ENCODE data around the gene KCNQ1.

The KCNQ1 gene

DNA sequence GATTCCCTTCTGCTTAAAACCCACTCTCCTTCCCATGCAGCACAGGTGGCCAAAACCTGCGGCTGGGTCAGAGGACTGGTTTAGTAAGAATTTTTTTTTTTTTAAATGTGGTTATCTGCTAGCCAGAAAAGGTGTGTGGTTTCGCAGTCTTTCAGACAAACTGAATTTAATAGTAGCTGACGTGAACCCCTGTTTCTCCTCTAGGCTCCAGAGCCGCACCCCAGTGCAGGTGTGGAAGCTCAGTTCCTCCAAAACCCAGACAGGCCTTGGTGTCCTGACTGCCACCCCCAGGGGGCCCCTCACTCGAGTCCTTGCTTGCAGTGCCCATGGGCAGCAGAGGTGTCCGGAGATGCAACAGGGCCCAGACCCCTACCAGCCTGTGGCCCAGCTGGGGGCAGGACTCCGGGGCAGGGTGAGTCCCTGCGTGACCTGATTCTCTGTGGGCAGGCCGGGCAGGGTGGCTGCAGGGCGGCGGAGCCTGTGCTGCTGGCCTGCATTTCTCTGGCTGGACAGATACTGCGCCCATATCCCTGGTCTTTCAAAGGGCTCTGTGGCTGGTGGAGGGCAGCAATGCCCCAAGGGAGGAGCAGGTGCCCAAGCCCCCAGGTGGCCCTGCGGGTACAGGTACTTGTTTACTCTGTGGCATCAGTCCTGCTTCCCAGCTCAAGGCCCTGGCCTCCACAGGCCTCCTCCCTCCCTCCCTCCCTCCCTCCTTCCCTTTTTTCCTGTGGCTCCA, 15.2 kb downstream of the KCNQ1 start:
- no peak for DNase-seq (ENCODE audit: low read depth)

DNA sequence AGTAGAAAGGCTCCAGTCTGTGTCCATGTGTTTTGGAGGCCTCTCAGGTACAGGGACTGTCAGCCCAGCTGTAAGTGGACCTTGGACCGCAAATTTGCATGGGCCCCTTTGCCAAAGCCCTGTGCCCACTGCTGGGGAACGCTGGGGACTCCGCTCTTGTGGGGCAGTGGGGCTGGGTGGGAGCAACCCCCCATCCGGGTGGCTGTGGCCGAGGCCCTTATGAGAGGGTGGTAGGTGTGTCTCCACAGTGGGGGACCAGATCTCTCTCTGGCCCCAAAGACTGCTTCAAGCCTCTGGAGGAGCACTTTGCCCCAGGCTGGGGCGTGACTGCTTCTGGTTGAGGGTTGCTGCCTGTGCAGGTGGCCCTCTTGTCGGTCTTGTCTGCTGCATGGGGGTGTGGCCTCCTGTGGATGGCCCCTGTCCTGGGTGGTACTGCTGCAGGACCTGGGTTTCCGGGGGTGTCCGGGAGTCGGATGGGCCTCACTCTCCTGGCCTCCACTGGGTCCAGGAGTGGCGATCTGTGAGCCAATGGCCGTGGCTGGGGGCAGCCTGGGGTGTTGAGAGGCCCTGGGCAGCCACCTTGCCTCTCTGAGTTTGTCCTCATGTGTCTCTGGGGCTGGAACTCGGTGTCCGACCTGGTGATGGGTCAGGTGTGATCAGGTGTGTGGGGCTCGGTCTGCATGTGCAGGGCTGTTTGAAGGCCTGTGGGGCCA, 15.9 kb downstream of the KCNQ1 start:
- DNase-seq (ENCODE audit: low read depth) = no peak

DNA sequence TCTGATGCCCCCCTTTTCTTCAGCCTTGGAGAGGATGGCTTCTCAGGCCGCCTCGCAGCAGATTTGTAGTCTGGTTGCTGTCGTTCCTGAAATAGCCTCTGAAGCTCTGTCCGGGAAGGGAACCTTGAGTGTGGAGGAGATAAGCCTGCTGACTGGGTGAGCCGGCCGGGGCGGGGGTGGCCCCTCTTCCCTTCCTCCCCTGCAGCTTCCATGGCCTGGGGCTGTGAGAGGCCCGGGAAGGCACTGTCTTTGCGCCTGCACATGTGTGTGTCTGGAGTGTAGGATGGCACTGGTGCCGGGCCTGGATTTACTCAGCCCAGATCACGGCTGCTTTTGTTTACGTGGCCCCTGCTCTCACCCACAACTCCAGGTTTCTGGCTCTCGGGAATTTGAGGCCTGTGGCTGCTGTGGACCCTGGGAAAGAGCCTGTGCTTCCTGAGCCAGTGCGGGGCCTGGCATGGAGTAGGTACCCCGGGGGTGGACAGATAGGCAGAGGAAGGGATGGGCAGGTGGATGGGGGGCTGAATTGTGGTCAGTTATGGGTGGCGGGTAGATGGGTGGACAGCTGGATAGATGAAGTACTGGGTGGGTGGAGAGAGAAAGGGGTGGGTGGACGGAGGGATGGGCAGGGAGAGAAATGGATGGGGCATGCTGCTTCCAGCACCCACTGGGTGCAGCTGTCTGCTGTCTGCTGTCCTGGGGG, 16.6 kb downstream of the KCNQ1 start:
- DNase-seq (ENCODE audit: low read depth) = no peak

DNA sequence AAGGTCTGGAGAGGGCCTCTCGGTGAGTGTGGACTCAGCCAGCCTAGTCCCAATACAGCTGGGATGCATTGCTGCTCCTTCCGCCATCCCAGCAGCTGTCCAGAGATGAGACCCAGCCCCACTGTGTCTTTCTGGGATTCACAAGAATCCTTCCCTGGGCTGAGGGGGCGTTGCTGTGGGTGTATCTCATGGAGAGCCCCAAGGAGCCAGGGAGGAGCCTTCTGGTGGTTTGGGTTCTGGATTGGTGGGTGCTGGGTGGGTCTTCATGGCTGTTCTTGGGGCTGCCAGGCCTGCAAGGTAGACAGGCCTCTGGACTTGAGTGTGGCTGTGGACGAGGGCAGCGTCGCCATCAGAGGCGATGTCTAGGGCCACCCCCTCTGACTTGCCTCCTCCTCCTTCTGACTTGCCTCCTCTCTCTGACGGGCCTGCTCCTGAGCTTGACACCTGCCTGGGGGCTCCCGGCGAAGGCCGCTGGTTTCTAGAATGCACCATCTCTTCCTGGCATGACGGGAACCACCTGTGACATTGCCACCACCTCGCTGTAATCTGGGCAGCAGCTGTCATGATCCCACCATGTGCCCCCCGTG, 17.2 kb downstream of the KCNQ1 start:
- DNase-seq (ENCODE audit: low read depth) = no peak

DNA sequence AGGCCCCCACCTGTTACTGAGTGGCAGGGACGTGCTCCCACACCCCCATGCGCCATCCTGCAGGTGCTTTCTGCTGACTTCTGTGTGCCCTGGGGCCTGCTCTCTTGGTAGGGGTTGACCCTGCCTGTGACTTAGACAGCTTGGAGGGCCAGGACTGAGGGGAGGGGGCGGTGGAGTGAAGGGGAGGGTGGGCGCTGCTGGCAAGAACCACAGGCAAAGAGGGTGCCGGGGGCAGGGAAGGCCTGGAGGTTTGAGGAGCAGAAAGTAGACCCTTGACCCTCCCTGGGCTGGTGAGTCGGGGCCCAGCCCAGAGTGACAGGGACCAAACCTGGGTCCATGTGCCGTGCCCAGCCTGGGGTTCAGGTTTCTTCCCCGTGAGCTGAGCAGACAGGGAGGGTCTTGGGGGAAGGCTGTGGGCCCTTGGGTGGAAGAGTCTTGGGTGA, 17.8 kb downstream of the KCNQ1 start:
- no peak for DNase-seq (ENCODE audit: low read depth)

DNA sequence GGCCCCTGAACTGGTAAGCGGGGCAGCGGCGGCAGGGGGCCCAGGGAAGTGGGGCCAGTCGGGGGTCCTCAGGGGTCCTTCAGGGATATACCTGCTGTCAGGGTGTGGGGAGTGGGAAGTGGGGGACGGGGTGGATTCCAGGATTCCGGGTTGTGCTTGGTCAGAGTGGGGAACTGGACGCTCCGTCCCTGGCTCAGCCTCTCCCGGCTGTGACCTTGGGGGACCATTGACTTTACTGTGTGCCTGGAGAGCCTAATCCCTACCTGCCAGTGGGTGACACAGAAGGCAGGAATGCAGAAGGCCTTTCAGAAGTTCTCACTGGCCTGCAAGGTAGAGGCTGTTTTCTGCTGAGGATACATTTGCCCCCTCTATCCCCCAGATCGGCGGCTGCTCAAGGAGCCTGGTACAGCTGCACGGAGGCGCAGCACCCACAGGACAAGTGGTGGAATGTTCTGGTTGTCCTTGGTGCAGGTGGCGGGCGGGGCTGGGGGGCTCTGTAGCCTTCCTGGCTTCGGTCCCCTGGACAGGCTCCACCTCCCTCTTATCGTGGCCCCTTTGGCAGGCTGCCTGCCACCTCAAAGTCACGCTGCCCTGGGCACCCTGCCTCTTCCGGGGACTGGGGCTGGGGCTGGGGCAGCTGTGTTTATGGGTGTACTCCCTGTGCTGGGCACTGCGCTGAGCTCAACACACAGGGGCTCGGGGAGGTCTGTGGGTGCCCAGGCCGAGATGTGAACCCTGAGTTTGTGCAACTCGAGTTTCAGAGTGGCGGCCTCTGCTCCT, 18.4 kb downstream of the KCNQ1 start:
- DNase-seq (ENCODE audit: low read depth) = no peak

DNA sequence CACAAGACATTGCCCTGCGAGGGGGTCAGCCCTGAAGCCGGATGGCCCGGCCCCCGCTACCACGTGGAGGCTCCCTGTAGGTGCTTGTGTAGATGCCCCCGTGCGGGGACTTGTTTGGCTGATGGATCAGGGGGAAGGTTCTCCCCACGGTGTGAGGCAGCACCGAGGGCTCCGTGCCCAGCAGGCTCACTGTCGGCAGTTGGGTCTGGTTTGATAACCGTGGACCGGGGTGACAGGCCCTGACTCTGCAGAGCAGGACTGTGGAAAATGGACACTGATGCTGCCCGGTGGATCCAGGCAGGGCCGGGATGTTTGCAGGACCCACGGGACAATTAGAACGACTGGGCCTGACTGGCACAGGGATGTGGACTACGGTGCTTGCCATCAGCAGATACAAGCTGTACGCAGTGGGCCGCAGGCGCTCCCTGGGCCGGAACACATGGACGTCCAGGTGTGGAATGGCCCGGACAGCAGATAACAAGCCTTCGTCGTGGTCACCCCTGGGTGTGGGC, 19.0 kb downstream of the KCNQ1 start:
- no peak for DNase-seq (ENCODE audit: low read depth)

DNA sequence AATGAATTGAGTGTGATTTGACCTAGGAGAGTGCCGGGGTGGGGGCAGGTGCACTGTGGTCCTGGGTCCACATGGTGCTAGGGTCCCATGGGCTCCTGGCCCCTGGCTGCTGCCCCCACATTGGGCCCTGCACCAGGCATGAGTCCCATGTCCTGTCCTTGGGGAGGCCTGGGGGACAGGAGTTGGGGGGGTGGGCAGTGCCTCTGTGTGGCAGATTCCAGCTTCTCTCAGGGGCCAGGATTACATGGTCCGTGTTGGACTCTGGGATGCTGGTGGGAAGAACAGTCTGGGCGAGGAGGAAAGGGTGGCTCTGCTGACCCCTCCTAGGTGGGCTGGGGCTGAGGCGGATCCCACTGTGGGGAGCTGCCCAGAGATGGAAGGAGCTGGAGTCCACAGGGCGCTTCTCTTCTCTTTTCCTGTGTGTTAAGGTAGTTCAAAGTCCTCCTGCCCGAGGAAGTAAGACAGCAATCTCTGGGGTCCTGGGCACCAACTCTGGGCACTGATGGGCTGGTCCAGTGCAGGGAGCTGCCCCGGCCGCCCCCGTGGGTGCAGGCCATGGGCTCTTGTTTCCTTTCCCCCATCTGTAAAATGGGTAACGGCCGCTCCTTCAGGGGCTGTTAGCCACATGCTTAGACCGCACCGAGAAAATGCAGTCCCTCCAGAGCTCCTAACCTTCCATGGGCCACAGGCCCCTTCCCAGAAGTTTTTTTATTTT, 19.8 kb downstream of the KCNQ1 start:
- DNase-seq (ENCODE audit: low read depth) = no peak

DNA sequence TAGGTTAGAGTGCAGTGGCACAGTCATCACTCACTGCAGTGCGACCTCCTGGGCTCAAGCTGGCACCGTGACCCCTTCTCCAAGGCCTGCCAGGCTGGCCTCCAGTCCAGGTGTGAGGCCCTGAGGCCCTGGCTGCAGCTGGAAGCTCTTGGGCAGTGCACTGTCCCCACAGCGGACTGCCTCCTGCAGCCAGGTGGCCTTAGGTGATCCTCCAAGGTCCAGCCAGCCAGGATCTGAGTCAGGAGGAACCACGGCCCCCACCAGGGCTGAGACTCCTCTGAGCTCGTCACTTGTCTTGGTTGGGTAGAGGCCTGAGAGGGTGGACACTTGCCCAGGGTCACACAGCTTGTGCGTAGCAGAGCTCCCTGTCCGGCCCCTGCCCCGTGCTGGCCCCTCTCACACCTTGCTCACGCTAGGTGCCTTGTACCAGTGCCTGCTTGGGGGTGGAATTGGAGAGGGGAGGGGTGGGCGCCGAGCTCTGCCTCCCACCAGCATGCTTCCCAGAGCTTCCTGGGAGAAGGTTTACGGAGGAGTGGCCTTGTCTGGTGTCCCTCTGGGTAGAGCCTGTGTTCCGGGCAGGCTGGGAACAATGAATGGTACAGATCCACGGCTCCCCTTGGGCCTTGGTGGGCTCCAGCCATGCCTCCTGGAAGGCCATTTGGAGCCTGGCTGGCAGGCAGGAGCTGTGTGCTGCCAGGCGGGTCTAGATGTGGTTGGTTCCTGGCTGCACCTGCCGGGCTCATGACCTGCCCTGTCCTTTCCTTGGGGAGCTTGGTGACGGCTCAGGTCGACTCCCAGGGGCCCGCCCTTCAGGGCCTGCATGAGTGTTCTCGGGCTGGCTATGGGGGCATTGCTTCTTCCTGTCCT, 20.6 kb downstream of the KCNQ1 start:
- no peak for DNase-seq (ENCODE audit: low read depth)

DNA sequence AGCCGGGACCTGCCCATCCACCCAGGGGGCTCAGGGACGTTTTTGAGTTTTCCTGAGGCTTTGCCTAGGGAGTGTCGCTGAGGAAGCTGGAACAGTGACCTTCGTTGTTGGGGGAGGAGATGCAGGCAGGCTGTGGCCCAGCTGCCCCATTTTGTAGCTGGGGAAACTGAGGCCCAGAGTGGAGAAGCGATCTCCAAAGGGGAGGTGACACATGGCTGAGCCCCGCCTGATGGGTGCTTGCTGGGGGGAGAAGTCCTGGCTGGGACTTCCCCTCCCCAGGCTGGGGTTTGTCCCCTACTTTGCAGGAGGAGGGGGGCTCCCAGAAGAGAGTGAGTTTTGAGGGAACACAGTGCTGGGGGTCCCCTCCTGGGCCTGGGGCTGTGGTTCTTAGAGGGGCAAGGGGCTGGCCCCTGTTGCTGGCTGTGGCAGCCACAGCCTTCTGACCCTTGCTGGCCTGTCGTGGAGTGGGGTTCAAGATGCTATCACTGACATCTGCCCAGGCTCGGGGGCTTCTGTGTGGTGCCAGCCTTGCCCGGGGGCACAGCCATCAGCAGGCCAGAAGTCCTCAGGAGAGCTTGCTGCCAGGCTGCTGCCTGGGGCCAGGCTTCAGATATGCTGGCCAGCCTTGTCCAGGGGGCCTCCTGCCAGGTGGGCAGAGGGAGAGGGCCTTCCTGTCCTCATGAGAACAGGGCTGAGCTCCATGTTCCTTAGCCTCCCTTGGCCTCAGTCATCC, 21.4 kb downstream of the KCNQ1 start:
- no peak for DNase-seq (ENCODE audit: low read depth)

DNA sequence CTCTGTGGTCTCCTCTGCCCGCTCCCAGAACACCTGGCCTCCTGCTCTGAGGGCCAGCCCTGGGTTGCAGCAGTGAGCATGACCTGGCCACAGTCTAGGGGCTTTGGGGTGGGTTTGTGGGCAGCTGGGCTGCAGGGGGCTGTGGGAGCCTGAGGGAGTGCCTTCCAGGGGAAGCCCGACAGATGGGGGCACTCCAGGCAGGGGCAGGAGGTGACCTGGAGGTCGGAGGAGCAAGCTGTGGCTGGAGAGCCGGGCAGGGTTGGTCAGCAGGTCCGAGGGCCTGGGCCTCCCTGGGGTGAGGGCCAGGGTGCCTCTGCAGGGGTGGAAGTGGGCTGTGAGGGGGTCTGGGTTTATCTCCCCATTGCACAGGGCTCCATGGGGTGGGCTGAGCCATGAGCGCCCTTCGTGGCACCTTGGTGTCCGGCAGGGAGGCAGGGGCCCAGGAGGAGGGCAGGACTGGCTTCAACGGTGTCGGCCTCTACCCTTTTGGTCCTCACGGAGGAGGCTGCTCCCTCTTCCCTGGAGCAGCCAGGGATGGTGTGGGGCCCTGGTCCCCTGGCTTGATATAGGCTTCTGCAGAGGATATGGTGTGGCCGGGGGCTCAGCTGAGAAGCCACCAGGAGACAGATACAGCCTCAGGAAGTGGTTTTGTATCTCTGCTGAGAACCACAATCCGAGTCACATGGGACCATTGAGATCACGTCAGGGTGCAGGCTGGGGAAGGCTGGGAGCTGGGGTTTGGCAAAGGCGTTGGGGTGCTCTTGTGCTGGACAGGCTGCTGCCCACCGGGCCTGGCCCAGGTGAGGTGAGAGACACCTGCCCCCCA, 22.3 kb downstream of the KCNQ1 start:
- peak; percentile 28 for DNase-seq (ENCODE audit: low read depth)

DNA sequence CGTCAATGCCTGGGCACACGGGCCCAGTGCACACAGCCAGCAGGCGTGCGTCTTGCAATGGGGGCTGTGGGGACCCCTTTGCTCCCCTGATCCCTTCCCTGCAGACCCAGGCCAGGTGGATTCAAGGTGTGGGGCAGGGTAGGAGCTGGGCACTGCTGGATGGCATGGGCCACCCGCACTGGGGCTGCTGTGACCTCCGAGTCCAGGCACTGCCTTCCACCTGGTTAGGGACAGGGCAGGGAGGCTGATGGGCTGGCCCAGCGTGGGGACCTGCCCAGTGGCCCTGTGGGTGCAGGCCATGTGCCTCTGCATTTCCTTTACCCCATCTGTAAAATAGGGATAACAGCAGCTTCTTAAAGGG, 22.9 kb downstream of the KCNQ1 start:
- DNase-seq (ENCODE audit: low read depth) = no peak

DNA sequence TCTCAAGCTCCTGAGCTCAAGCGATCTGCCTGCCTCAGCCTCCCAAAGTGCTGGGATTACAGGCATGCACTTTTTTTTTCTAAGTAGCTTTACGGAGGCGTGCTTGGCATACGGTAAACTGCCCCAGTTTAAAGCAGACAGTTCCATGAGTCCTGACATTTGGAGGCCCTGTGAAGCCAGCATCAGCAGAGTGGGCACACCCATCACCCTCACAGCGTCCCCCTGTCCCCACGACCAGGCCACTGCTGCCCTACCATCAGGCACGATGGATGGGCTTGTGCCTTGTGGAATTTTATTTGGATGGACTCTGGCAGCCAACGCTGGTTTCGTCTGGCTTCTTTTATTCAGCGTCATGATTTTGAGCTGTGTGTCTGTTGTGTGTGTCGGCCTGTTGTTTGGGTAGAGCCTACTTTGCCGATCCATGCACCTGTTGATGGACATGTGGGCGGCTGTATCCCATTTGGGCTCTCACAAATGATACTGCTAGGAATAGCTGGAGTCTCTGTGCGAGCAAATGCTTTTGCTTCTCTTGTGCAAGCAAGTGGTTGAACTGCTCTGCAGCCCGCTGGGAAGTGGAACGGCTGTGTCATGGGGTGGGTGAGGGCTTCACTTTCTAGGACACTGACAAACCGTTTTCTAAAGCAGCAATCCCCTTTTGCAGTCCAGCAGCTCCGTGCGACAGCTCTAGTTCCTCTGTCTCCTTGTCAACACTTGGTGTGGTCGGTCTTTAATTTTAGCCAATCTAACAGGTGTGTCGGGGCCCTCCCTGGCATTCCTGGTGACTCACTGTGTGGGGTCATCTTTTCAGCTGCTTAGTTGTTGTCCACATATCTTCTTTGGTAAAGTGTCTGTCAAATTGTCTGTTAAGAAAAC, 23.8 kb downstream of the KCNQ1 start:
- DNase-seq (ENCODE audit: low read depth) = no peak

DNA sequence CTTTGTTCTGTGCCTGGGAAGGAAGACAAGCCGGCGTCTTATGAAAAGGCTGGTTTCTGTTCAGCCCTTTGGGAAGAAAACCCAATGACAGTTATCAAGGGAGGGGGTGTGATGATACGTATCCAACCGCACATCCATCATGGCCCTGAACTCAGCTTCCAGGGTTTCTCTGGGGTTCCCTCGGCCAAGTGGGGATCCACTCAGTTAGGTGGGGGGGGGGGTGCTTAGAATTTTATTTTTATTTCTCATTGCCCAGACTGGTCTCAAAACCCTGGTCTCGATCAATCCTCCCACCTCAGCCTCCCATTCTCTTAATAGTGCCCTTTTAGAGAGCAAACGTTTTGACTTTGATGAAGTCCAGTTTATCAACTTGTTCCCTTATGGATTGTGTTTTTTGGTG, 25.7 kb downstream of the KCNQ1 start:
- no peak for DNase-seq (ENCODE audit: low read depth)

DNA sequence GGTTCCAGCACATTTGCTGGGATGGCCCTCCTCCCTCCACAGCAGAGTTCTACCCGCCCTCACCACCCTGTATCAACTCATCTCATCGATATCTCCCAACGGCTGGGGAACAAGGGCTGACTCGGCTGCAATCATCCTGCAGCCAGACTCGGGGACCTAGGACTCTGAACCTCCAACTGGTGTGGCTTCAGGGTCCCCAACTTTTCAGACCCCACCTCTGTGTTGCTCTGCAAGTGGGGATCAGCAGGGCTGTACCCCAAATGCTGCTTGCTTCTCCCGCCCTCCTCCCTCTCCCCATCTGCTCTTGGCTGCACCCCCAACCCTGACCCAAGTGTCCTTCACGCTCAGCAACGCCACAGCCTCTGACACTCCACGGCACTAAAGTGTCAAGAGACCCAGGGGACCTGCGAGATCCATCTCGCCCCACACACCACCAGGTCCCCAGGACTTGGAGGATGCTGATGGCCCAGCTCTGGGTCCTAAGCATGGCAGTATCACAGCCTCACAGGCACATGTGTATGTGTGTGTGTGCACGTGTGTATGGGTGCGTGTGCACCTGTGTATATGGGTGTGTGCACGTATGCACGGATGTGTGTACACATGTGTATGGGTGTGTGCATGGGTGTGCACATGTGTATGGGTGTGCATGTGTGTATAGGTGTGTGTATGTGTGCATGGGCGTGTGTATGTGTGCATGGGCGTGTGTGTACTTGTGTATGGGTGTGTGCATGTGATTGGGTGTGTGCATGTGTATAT, 26.4 kb downstream of the KCNQ1 start:
- no peak for DNase-seq (ENCODE audit: low read depth)

DNA sequence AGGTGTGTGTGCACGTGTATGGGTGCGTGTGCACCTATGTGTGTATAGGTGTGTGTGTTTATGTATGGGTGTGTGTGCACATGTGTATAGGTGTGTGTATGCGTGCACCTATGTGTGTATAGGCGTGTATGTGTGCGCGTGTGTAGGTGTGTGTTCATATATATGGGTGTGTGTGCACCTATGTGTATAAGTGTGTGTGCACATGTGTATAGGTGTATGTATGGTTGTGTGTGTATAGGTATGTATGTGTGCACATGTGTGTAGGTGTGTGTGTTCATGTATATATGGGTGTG, 26.9 kb downstream of the KCNQ1 start:
- DNase-seq (ENCODE audit: low read depth) = no peak

All from T follicular helper cell (primary cell).